ENCODE results near the gene GAS6. TPM values are rescaled to one million over a fixed set of nuclear protein-coding genes. Genes with fewer than 3 reads are reported as not detected.

GAS6 gene
- total RNA-seq, 4 donors from 2014 or later = 132 to 392 (median 217) TPM

DNA sequence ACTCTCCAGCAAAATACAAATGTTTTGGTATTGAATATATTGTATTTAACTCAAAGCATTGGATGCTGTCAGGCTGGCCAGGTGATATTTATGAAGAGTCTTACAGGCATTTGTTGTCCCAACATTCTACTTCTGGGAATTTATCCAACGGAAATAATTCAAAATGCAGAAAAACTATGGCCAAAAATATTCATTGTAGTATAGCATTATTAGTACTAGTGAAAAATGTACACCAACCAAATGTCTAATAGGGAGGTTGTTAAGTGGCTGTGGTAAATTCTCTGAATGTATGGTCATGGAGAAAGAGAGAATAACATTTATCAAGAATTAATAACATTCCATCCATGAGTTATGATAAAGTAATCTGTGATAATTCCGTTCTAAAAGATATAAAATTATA is 38.6 kb upstream of the GAS6 start:
- ATAC-seq = no peak
- peaks cover 0 to 68% (median 4%) of the 10 kb centered on the region in 3 donors for H3K4me1 ChIP-seq
- no peak overlapping the region for H3K4me3 ChIP-seq
- H3K27me3 ChIP-seq = no peaks in the 10 kb centered on the region
- TF ChIP-seq POLR2A (IDR thresholded peaks at IDR 0.05) = no peak
- TF ChIP-seq, protein P1, sequence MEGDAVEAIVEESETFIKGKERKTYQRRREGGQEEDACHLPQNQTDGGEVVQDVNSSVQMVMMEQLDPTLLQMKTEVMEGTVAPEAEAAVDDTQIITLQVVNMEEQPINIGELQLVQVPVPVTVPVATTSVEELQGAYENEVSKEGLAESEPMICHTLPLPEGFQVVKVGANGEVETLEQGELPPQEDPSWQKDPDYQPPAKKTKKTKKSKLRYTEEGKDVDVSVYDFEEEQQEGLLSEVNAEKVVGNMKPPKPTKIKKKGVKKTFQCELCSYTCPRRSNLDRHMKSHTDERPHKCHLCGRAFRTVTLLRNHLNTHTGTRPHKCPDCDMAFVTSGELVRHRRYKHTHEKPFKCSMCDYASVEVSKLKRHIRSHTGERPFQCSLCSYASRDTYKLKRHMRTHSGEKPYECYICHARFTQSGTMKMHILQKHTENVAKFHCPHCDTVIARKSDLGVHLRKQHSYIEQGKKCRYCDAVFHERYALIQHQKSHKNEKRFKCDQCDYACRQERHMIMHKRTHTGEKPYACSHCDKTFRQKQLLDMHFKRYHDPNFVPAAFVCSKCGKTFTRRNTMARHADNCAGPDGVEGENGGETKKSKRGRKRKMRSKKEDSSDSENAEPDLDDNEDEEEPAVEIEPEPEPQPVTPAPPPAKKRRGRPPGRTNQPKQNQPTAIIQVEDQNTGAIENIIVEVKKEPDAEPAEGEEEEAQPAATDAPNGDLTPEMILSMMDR (IDR thresholded peaks at IDR 0.05) = no peak
- TF ChIP-seq EP300 (IDR thresholded peaks at IDR 0.05) = no peak
- TF ChIP-seq POLR2AphosphoS5 (IDR thresholded peaks at IDR 0.05) = no peak
- peak overlapping the region; percentile 78 to 89 (median 83) for H3K27ac ChIP-seq
- 47 to 54% methylated on average over 2 of the region's 2 CpGs for WGBS, 2 donors (ENCODE audit: low coverage in 1 of 2)
- H3K36me3 ChIP-seq = no peaks in the 10 kb centered on the region
- no peaks in the 10 kb centered on the region for H3K9me3 ChIP-seq

DNA sequence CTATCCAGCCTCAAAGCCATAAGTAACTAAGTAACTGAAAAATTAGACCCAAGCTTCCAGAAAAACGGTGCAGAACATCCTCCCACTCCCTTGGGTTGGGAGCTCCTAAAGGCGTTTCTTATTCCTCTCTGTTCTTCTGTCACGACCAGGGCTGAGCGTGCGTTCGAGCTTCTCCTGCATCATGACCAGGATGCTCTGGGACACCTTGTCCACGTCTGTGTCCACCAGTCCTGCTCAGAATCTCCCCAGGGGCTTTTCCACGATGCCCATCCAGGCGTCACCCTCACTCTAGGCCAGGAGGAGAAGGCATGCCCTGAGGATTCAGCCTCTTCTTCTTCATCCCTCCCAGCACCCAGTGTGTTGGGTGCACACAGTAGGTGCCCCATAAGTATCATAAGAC is 37.8 kb upstream of the GAS6 start:
- Histone ChIP-seq H3K4me1 (peaks cover 0 to 68% (median 9%) of the 10 kb centered on the region in 3 donors), H3K27ac (peak overlapping the region; percentile 41 to 89 (median 78))

DNA sequence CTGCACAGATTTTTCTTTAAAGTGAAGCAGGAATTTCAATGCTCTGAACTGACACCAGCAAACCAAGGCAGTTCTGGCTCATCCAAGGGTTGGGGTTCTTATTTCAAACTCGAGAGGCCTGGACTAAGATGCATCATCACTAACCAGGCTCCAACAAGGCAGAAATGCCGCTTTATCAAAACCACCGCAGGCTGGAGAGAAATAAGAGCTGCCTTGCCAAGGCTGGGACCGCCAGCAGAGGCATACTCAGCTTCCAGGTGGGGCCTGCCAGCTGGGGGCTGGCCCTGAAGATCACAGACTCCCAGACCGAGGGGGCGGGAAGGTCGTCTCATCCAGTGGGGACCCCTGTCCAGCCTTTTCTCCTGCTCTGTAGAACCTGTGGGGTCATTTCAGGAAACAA is 37.4 kb upstream of the GAS6 start:
- ATAC-seq = no peak
- H3K4me1 ChIP-seq = peaks cover 0 to 66% (median 9%) of the 10 kb centered on the region in 3 donors
- no peaks in the 10 kb centered on the region for H3K27me3 ChIP-seq
- 36% methylated on average over 3 of the region's 7 CpGs; no CpG with 5 or more reads in 1 of the 2 donors for WGBS, 2 donors (ENCODE audit: low coverage in 1 of 2)
- no peaks in the 10 kb centered on the region for H3K36me3 ChIP-seq
- TF ChIP-seq POLR2A (IDR thresholded peaks at IDR 0.05) (no peak), EP300 (IDR thresholded peaks at IDR 0.05) (no peak), POLR2AphosphoS5 (IDR thresholded peaks at IDR 0.05) (no peak)
- TF ChIP-seq, protein P1 (IDR thresholded peaks at IDR 0.05) = no peak
- H3K27ac ChIP-seq = peak overlapping the region; percentile 41 to 89 (median 78)
- H3K9me3 ChIP-seq = no peaks in the 10 kb centered on the region
- no peak overlapping the region for H3K4me3 ChIP-seq

More for the DNA sequence above, 37.8 kb upstream of the GAS6 start:
- Histone ChIP-seq H3K4me3 (no peak overlapping the region), H3K36me3 (no peaks in the 10 kb centered on the region), H3K27me3 (no peaks in the 10 kb centered on the region), H3K9me3 (no peaks in the 10 kb centered on the region)
- no peak for ATAC-seq
- TF ChIP-seq, protein P1 (IDR thresholded peaks at IDR 0.05) = no peak
- TF ChIP-seq EP300 (IDR thresholded peaks at IDR 0.05) = no peak
- TF ChIP-seq POLR2A (IDR thresholded peaks at IDR 0.05) = no peak
- TF ChIP-seq POLR2AphosphoS5 (IDR thresholded peaks at IDR 0.05) = no peak
- WGBS, 2 donors (ENCODE audit: low coverage in 1 of 2) = 77 to 79% methylated on average over 7 to 9 of the region's 9 CpGs

DNA sequence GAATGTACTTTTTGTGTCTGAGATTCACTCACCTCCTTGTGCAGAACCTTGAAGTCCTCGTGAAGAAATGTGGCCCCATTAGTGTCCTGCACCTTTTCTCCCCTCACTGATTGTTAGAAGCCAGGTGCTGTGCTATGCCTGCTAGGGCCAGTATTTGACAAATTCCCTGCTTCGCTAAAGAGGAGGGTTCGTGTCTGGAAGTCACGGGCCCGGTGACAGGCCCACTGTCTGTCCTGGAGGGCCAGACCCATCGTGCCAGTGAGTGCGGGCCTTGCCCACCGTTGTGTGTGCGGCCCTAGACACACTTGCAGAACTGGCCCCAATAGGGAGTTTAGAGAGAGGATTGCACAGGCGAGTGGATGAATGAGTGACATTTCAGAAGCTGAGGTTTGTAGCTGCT is 36.8 kb upstream of the GAS6 start:
- ATAC-seq = no peak
- WGBS, 2 donors (ENCODE audit: low coverage in 1 of 2) = 58% methylated on average over 3 of the region's 10 CpGs; no CpG with 5 or more reads in 1 of the 2 donors
- Histone ChIP-seq H3K27me3 (no peaks in the 10 kb centered on the region), H3K9me3 (no peaks in the 10 kb centered on the region), H3K4me3 (no peak overlapping the region), H3K27ac (peak overlapping the region in 3 of 4 donors; percentile 76 to 89 (median 79)), H3K36me3 (no peaks in the 10 kb centered on the region), H3K4me1 (peaks cover 0 to 64% (median 9%) of the 10 kb centered on the region in 3 donors)
- TF ChIP-seq POLR2AphosphoS5 (IDR thresholded peaks at IDR 0.05) = no peak
- TF ChIP-seq POLR2A (IDR thresholded peaks at IDR 0.05) = no peak
- TF ChIP-seq, protein P1 (IDR thresholded peaks at IDR 0.05) = no peak
- TF ChIP-seq EP300 (IDR thresholded peaks at IDR 0.05) = no peak

DNA sequence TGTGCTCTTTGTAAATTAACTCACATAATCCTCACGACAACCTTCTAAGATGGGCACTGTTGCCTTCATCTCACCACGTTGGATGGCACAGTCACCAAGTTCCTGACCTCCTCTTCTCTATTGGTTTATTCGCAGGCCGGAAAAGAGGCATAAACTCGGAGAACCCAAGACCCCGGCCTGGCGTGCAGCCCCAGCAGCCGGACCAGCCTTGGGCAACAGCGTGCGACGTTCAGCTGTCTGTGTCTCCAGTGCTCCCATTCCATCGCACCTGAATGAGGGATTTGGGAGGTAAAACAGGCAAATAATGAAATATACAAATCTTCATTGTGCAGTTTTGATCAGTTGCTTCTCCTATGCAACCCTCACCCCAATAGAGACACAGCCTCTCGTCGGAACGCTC is 34.5 kb upstream of the GAS6 start:
- TF ChIP-seq, protein P1 (IDR thresholded peaks at IDR 0.05) = no peak
- no peak for TF ChIP-seq POLR2AphosphoS5 (IDR thresholded peaks at IDR 0.05)
- no peak for TF ChIP-seq POLR2A (IDR thresholded peaks at IDR 0.05)
- TF ChIP-seq EP300 (IDR thresholded peaks at IDR 0.05) = no peak
- Histone ChIP-seq H3K9me3 (no peaks in the 10 kb centered on the region), H3K4me3 (no peak overlapping the region), H3K27me3 (no peaks in the 10 kb centered on the region), H3K36me3 (no peaks in the 10 kb centered on the region), H3K4me1 (peaks cover 0 to 49% (median 9%) of the 10 kb centered on the region in 3 donors), H3K27ac (peak overlapping the region in 2 of 4 donors; percentile 15 to 75)
- WGBS, 2 donors (ENCODE audit: low coverage in 1 of 2) = 94 to 100% methylated on average over 3 to 10 of the region's 15 CpGs
- no peak for ATAC-seq

Measured in gastroesophageal sphincter (tissue), 4 donors.